GM10847 (cell line): ENCODE measurements around the gene BPTF.

ENCODE experiments used
- POLR2A ChIP-seq: IDR thresholded peaks from 2 replicates; pipeline ENCODE4 v1.6.1; 2011; ENCODE audit not compliant: insufficient read length; ENCODE audit errors: extremely low read depth

BPTF gene

DNA sequence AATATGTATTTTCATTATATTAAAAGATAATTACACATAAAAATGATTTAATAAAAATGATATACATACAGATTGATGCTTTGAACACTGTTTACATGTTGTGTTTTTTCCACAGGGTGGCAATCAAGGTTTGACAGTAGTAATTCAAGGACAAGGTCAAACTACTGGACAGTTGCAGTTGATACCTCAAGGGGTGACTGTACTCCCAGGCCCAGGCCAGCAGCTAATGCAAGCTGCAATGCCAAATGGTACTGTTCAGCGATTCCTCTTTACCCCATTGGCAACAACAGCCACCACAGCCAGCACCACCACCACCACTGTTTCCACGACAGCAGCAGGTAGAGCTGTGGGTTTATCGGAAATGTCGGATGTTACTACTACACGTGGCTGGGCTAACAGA, 118.7 kb downstream of the BPTF start:
- no peak for TF ChIP-seq POLR2A

DNA sequence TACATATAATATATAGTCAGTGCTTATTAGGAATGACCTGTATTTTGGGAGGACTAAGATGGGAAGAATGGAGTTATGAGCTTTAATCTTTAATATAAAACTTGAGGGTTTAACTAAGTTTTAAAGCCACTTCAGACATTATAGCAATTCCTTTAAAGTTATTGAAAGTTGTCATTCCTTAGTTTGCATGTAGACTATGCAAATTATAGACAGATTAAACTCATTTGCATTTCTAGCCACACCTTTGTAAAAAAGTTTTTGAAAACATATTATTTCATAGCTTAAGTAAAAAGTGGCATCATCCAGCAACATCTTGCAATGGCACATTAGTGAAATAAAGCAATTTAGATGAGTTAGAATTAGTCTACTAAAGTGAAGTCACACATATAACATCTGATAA, 121.2 kb downstream of the BPTF start:
- no peak for TF ChIP-seq POLR2A

DNA sequence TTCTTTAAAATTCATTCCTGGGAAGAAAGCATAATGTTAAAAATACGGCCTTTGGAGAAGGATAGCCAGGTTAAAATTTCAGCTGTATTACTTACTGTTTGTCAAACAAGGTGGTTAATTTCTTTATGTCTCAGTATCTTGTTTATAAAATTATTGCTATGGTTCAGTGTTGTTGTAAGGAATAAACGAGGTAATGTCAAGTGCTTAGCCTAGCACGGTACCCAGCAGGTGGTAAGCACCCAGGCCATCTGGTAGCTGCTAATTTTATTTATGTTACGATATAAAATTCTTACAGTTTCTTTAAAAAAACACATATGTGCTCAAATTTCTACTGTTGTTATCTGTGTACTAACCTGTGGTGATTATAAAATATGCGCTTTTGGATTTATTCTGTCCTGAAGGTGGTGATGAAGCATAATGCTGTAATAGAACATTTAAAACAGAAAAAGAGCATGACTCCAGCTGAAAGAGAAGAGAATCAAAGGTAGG, 122.1 kb downstream of the BPTF start:
- no peak for TF ChIP-seq POLR2A

DNA sequence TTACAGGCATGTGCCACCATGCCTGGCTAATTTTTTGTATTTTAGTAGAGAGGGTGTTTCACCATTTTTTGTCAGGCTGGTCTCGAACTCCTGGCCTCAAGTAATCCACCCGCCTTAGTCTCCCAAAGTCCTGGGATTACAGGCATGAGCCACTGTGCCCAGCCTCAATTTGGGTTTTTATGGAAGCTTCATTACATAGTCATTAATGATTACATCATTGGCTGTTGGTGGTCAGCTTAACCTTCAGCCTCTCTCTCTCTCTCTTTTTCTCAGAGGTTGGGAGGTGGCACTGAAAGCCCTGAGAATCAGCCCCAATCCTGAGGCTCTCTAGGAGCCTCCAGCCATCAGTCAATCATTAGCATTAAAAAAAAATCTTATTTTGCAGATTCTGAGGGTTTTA, 125.6 kb downstream of the BPTF start:
- no peak for TF ChIP-seq POLR2A

DNA sequence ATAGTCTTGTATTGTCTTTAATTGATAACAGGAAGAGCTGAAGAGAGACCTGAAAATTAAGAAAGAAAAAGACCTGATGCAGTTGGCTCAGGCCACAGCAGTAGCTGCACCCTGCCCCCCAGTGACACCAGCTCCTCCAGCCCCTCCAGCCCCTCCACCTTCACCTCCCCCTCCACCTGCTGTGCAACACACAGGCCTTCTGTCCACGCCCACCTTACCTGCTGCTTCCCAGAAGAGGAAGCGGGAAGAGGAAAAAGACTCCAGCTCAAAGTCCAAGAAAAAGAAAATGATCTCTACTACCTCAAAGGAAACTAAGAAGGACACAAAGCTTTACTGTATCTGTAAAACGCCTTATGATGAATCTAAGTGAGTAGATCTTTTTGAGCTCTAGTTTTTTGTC, 134.2 kb downstream of the BPTF start:
- TF ChIP-seq POLR2A, result no peak

DNA sequence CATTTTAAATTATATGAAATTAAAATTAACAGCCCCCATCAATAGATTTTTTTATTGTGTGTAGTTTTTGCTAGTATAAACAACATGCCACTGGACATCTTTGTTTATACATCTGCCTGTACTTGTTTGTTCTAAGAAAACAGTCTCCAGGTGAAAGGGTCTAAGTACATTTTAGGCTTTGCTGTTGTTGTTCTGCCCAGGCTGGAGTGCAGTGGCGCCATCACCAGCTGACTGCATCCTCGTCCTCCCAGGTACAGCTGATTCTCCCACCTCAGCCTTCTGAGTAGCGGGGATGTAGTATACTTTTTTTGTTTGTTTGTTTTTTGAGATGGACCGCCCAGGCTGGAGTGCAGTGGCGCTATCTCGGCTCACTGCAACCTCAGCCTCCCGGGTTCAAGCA, 145.5 kb downstream of the BPTF start:
- TF ChIP-seq POLR2A, result no peak

DNA sequence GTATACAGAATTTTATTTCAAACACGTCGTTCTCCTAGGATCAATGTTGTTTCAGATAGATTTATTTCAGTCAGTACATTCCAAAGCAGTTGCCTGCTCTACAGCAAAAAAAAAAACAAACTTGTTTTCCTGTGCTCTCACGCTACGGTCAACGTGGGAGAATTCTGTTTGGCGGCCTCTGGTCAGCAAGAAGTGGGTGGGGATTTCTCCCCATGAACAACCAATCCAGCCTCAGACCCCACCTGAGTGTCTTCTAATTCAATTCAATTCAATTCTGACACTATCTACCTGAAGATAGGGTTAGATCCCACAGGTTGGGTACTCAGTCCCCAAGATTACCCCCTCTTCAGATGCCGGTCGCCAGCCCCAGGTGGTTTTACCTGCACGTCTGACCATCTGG, 148.9 kb downstream of the BPTF start:
- no peak for TF ChIP-seq POLR2A

DNA sequence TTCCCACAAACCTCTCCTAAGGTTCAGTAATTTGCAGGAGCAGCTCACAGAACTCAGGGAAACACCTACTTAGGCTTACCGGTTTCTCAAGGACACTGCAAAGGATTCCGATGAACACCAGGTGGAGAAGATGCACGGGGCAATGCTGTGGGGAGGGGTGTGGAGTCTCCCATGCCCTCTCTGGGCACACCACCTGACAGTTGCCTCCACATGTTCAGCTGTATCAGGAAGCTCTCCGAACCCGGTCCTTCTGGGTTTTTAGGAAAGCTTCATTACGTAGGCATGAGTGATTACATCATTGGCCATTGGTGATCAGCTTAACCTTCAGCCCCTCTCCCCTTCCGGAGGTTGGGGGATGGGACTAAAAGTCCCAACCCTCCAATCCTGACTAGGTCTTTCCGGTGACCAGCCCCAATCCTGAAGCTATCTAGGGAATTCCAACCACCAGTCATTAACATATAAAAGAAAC, 149.3 kb downstream of the BPTF start:
- TF ChIP-seq POLR2A, result no peak

DNA sequence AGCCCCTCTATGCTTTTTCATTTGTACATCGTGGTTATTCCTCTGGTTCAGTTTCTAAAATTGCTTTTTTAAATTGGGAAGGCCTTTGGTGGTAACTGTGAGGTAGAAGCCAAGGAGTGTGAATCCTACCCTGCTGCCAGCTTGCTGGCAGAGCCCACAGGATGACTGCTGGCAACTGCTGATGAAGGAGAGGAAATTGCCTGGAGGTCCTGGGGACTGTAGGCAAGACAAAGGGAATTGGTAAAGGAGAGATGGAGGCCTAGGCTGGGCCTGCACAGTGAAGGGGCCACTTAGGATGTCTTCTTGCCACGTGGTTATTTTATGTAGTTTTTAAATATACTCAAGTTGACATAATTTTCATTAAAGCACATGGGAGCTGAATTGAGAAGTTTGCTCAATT, 155.2 kb downstream of the BPTF start:
- TF ChIP-seq POLR2A, result no peak

DNA sequence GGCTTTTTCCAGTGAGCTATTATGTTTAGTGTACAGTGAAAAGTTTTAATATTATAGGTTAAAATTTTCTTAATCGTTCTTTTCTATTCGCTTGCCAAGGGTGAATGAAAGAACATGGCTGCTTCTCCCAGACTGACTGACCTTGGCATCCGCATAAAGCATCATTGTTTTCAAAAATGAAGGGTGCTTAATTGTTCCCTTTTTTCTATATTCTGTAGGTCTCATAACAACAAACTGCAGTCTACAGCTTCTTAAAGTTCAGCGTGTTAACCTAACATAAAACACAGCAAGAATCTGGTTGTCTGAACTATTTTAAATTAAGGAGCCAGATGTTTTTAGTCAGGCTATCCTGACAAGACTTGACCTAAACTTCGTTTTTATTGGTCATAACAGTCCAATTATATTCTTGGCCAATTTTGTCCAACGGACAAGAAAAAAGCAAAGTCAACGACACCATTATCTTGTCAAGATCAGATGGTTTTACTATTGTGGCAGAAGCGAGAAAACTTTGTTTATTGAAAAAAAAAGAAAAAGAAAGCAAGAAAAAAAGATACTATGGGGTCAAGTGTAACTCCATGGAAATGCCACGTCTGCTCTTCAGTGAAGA, 156.8 kb downstream of the BPTF start:
- no peak for TF ChIP-seq POLR2A

DNA sequence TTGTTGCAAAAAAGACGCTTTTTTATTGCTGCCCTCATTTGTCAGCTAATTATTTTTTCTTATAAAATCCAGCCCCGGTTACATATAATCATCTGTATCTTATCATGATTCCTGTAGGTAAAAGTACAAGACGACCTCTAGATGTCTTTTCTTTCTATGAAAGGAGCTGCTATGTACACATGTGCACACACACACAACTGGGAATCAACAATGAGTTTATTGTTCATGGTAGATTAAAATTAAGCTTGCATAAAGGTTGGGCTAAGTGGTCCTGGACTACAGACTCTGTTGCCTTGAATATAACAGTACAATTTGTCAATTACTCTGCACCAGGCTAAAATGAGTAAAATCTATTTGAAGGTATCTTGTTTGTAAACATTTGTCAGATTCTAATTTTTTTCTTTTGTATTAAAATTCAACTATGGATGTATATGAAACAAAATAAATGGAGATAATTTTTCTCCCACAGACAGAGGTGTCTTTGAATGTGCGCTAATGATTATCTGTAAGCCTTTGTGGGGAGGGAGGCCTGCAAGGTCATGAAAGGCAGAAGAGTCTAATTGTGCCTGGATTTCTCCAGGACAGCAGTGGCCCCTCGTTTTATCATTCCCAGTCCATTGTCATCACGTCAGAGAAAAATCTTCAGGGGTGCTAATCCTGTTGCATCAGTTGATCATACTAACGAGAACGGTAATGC, 157.5 kb downstream of the BPTF start:
- TF ChIP-seq POLR2A, result no peak

DNA sequence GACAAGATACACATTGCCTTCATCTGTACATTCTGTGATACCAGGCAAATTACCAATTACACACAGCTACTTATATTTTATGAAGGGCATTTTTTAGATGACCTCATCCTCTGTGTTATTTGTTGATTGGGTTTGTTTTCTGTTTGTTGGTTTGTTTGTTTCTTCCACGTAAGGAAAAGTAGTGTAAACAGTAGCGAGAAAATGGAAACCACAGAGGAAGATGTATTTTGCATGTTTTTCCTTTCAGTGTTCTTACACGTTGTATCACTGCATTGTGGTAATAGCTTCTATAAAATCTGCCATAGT, 158.0 kb downstream of the BPTF start:
- no peak for TF ChIP-seq POLR2A

DNA sequence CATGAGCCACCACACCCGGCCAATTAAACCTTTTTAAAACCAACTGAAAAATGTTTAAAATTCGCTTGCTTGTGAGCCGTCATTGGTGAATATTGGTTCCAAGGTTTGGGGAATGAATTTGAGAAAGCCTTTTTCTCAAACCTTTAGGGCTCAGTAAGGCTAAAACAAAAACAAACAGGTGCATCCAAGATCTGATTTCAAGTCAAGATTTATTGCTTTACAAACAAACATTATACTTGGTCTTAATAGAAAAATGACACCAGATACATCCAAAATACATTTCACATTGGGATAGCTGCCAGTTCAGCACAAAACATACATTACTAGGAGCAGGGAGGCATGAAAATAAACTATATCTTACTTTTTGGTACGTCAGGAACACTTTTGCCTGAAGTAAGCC, 165.6 kb downstream of the BPTF start:
- TF ChIP-seq POLR2A, result no peak

DNA sequence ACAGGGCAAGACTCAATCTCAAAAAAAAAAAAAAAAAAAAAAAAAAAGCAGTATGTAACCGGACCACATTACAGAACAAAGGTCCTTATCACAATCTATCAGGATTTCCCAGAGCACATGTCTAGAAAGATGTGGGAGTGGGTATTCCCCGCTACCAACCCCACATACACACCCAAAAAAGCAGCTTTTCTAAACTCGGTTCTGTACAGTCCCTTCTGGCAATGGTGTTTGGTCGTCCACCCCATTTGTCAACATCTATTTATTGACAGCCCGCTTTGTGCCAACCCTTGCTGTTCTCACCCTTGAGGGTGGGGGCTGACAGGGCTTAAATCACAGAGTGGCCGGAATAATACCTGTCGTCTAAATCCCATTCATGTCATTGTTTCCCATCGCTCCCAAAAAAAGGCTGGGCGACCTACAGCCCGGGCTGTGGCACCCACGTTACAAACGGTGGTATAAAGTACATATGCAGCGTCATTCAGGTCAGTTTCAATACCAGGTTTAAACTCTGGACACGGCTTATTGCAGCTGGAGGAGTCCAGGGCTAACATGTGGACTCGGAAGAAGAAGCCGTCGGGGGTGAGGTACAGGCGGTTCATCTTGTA, 167.3 kb downstream of the BPTF start:
- TF ChIP-seq POLR2A, result no peak

DNA sequence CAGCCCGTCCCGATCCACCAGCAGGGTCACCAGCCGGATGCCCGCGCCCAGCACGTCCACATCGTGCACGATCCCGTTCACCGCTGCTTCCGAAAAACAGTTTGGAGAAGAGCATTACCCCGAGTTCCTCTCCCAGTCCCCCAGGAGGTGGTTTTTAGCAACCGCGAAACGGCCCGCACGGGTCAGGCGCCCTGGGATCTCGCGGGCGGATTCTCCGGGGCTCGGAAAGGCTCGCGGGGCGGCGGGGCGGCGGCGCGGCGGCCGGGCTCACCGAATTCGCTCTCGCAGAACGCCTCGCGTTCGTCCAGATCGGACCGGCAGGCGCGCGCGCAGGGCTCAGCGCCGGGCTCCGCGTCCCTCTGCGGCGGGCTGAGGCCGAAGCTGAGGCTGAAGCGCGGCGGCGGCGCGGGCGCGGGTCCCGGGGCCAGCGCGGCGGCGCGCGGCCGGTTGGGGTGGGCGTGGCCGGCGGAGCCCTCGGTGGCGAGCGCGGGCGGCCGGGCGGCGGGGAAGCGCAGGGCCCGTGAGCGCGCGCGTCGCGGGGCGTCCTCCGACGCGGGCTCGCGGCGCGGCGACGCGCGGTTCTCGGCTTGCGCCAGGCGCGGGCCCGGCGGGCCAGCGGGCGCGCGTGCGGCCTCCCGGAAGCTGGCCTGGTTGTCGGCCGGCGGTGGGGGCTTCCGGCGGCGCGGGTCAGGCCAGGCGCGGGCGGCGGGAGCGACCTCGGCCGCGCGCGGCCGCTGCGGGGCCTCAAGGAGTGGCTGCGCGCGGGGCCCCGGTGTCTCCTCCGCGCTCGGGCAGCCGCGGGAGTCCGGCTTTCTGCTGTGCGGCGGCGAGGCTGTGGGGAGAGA, 168.1 kb downstream of the BPTF start:
- peak; percentile 5 for TF ChIP-seq POLR2A

DNA sequence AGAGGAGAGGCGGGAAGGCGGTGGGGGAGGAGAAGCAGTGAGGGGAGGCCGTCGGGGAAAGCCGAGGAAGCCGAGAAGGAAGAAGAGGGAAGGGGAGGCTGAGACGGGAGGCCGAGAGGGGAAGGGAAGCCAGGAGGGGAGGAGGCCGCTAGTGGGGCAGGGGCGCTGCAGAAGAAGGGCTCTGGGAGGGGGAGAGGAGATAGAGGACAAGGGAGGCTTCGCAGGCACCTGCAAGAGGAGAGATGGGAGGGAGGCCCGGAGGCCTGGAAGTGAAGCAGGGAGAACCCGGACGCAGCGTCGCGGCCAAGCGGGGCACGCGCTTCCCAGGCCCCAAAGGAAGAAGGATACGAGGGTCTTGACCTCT, 168.7 kb downstream of the BPTF start:
- TF ChIP-seq POLR2A, result no peak

DNA sequence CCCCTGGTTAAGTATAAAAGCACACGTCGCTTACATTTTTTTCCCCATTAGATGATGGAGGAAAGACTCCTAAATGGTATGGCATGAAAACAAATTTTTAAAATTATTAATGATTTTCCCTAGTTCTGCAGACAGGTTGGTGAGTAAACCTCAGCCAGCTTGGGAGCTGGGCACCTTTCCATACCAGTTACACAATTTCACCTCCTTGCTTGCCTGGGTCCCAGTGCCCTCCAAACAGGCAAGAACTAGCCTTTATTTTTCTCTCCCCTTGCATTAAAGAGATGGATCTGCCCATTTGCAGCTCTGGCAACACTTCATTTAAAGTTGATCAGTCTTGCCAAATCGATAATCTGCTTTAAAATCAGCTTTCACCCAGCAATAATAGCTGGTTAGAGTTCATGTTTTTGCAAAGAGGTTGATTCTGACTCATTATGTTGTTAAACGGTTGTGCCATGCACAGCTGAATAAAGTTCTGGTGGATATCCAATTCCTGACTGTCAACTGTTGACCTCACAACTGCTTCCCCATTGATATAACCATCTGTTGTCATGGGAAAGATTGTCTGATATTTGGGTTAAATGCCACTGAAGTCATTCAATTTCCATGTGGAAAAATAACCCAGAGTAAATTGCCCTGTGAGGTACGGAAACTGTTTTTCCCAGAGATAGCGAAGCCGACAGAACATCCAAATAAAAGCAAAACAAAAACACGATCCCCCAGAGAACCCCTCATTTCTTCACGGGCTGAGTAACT, 169.7 kb downstream of the BPTF start:
- no peak for TF ChIP-seq POLR2A
